GM18909 (cell line): Measurements from ENCODE around the gene ARPC1B.
"Not testable (repeated sequence)": the region's sequence is repeated elsewhere in the genome, so short reads cannot be mapped to it uniquely, and the experiment has no call there.

ENCODE experiments used
- ATAC-seq: cut with Tn5 transposase; IDR thresholded peaks from one replicate; pipeline ENCODE4 v1.9.1; 2021; ENCODE audit warnings: mild to moderate bottlenecking; ENCODE audit not compliant: unreplicated experiment, poor library complexity

ARPC1B gene

GRCh38 chr7:99387239-99387635 lies 12.7 kb downstream of the ARPC1B start:
- ATAC-seq, result not testable (repeated sequence)

DNA sequence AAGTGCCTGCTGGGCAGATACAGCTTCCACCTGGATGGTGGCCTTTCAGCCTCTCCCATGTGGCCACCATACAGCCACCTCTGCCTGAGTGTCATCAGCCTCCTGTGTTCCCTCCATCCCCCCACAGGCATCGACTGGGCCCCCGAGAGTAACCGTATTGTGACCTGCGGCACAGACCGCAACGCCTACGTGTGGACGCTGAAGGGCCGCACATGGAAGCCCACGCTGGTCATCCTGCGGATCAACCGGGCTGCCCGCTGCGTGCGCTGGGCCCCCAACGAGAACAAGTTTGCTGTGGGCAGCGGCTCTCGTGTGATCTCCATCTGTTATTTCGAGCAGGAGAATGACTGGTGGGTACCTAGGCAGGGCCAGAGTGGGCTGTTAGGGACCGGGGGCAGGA lies 13.4 kb downstream of the ARPC1B start:
- no peak for ATAC-seq

GRCh38 chr7:99389772-99390171 lies 15.2 kb downstream of the ARPC1B start:
- no peak for ATAC-seq

DNA sequence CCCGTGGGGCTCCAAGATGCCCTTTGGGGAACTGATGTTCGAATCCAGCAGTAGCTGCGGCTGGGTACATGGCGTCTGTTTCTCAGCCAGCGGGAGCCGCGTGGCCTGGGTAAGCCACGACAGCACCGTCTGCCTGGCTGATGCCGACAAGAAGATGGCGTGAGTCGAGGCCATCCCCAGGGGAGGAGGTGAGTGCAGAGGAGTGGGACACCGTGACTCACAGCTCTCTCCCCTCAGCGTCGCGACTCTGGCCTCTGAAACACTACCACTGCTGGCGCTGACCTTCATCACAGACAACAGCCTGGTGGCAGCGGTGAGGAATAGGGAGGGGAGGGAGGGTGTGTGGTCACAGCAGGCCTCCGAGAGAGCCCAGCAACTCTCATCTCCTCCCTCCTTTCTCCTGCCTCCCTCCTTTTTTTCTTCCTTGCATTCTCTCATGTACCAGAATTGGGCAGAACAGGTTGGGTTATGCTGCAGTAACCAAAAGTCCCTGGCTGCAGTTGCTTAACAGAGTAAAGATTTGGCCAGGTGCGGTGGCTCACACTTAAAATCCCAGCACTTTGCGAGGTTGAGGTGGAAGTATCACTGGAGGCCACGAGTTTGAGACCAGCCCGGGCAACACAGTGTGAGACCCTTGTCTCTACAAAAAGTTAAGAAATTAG lies 16.5 kb downstream of the ARPC1B start:
- no peak for ATAC-seq

DNA sequence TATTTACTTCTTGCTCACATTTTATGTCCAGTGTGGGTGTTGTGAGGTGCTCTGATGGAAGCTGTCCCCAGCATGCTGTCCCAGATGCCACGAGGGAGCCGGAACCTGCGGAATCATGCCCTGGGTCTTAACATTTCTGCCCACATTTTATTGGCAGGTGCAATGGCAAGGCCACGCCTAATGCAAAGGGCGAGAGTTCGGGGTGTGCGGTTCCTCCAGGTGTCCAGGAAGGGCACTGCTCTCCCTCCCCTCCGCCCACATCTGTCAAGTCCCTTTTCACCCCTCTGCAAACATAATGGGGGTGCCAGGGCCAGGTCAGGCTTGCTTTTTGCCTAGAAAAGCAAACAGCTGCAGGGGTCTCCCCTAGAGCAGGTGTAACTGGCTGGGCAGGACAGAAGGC lies 17.5 kb downstream of the ARPC1B start:
- ATAC-seq, result no peak

DNA sequence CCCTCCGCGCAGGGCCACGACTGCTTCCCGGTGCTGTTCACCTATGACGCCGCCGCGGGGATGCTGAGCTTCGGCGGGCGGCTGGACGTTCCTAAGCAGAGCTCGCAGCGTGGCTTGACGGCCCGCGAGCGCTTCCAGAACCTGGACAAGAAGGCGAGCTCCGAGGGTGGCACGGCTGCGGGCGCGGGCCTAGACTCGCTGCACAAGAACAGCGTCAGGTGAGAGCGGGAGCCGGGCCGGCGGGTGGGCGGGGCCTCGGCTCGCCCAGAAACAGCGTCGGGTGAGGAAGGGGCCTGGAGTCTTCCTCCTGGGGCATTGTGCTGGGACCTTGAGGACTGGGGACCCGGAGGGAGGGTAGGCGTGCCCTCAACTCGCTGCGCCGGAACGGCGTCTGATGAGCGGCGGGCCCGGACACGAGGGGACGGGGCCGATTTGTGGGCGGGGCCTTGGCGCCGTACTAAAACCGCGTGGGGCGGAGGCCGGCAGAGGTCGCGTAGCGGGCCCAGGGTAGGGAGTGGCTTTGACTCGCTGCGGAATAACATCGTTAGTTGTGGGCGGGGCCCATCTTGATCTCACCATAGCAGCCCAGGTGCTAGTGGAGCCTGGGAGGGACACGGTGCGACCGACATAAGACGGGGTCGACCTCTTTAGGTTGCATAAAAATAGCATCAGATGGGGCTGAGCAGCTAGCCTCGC lies 18.3 kb downstream of the ARPC1B start:
- peak; percentile 44 for ATAC-seq

DNA sequence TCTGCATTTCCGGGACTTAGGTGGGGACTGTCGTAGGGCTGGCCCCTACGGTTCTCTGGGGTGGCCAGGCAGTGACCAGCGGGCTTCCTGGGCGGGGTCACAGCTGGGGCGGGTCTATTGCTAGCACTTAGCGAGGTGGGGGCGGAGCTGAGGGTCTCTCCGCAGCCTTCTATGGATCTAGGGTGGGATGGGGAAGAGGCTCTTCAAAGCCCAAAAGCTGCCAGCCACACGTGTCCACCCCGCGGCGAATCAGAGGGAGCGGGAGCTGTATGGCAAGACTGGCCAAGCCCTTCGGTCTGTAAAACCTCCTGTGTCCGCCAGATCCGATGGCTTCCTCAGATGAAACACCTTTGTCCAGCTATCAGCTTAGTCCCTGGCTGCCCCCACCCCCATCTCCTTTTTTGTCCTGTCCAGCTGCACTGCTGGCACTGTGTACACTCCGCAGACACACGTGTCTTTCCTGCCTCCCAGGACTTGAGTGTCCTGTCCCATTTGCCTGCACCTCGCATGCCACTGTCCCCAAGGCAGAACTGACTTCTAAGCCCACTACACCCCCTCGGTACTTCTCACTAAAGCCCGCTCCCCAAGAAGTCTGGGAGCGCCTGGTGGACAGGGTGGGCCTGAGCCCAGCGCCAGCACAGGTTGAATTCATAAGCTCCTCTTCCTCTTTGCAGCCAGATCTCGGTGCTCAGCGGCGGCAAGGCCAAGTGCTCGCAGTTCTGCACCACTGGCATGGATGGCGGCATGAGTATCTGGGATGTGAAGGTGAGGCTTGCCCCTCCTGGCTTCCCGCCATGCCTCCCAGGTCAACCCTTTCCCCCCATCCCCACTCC lies 19.0 kb downstream of the ARPC1B start:
- no peak for ATAC-seq

GRCh38 chr7:99394188-99394502 lies 19.6 kb downstream of the ARPC1B start:
- ATAC-seq, result no peak

DNA sequence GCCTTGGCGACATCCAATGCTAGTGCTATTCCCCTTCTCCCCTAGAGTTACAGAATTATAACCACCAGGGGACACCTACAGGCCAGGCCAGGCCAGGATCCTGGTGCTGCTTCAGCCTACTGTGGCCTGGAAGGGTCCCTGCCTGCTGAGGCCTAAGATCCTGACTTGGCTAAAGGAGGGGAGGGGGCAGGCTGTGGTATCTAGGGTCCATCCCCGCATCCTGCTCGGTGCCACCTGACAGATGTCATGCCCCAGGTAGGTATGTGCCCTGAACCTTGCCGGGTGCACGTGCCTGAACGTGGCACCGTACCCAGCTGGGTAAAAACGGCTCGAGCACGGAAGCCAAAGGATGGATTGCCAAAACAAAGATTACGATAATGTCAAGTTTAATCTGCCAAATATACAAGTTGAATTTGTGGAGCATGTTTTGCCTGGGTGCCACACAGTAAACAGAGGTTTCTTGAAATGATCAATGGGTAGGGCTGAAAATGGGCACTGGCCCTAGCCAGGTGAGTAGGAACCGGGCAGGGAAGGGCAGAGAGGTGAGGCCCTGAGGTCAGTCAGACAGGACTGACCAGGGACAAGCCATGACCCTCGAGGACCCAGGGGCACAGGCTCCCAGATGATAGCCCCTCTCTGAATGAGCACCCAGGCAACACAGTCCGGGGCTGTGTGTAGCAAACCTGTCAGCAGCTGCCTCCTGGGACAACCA lies 21.2 kb downstream of the ARPC1B start:
- no peak for ATAC-seq

GRCh38 chr7:99396418-99397296 lies 22.1 kb downstream of the ARPC1B start:
- no peak for ATAC-seq

DNA sequence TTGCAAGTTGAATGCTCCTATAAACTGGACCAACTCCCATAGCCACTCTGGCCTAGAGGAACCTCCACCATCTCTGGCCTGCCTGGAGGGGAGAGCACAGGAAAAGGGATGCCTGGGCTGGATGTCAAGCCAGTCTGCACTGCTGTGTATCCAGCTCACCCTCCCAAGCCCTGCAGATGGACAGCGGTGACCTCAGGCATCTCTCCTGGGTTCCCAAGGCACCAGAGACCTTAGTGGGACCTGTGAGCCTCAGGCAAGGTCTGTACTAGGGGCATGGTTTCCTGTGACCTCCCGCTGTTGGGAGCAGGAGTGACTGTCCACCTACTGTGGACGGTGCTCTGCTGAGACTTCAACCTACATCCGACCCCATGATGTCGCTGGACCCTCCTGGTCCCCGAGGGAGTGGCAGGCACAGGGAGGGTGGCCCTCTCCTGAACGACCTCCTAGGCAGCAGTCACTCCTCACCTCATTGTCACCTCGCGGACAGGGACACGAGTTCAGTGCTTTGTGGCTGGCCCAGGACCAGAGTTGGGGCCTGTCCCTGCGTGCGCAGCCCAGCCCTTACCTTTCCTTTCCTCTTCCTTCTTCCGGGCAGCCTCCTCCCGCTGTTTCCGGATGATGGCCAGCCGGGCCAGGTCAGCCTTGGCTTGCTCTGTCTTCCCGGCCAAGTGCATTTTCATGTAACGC lies 22.9 kb downstream of the ARPC1B start:
- no peak for ATAC-seq

- no peak for ATAC-seq
These were observed 24.4 kb downstream of the ARPC1B start for GRCh38 chr7:99398891-99399445.

DNA sequence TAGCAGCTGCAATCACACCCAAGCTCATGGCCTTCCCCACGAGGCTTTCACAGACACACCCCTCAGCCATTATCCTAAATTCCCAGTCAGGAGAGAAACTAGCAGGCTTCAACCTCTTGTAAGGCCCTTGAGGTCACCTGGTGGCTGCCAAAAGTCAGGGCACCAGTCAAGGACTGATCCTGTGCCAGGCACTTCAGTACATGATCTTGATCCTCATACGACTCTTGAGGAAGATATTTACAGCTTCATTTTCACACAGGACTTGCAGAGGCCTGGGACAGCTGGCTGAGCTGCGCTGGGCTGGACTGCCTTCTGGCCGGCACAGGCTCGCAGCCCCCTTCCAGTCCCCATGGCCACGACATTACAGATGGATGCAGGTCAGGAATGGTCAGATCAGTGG lies 25.1 kb downstream of the ARPC1B start:
- no peak for ATAC-seq

DNA sequence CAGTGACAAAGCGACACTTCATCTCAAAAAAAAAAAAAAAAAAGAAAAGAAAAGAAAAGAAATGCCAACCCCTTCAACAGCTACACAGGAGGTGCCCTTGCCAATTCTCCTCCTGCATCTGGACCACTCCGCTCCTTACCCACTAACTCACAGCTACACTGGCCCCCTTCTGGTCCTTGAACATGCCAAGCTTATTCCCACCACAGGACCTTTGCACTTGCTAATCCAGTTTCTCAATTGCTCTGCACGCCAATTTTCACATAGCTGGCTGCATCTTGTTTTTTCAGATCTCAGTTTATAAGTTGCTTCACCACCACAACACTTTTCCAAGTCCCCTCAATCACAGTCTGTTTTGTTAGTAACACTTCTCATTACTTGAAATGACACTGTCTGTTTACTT lies 28.3 kb downstream of the ARPC1B start:
- ATAC-seq, result no peak

- no peak for ATAC-seq
These were observed 29.2 kb downstream of the ARPC1B start for GRCh38 chr7:99403764-99404163.

DNA sequence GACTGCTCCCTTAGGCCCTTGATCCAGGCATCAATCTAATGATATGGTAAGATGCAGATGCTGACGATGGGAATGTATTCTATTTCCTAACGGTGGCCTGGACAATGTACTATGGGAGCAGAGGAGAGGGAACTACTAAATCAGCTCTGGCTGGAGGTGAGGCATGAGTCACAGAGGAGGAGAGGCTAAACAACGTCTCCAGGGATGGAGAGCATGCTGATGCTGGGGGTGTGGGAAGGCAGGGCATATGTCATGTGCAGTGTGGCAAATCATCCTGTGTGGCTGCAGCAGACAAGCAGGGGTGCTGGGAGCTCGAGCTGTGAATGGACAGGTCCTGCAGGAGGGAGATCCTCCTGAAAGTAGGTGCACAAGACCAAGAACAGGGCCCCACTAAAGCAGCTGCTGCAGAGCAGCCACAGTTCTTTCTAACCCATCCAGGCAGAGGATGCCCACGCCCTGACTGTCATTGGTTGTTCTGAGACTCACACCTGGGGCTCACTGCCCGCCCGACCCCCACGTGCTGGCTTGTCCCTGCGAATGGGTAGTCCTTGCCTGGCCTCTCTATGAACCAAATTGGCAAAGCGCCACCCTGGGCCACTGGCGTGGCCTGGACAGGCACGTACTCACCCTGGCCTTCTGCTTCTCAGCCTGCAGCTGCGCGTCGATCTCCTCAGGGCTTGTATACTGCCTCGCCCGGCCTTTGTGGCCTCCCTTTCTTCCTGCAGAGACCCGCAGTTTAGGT lies 29.9 kb downstream of the ARPC1B start:
- no peak for ATAC-seq

DNA sequence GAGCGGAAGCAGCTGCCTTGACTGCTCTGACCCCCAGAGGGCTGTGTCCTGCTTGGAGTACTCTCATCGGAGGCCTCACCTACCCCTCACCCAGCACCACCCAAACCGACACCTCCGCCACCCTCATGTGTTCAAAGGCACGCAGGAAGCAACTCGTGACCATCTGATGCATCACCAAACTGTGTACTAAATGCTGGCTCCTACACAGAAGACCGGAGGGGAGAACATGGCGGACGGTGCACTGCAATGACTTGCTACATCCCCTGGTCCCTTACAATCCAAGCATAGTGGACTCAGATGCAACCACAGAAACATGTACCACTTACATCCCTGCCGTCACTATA lies 30.4 kb downstream of the ARPC1B start:
- ATAC-seq, result no peak

- ATAC-seq, result no peak
These were observed 32.0 kb downstream of the ARPC1B start for GRCh38 chr7:99406557-99406956.
